Progenitor cell of endocrine pancreas (in vitro differentiated cells): ENCODE measurements around the gene ICAM4. TPM values are rescaled to one million over a fixed set of nuclear protein-coding genes. Genes with fewer than 3 reads are reported as not detected.
"Not testable (repeated sequence)": the region's sequence is repeated elsewhere in the genome, so short reads cannot be mapped to it uniquely, and the experiment has no call there.

Experiments
- DNase-seq: peaks from one replicate; pipeline ENCODE4 v3.0.0; 2021; ENCODE audit warnings: low spot score; ENCODE audit not compliant: unreplicated experiment
- H3K27ac Mint-ChIP-seq: 2 replicates; pipeline ENCODE4 v1.8.0; 2021; ENCODE audit warnings: mild to moderate bottlenecking, moderate library complexity, mixed read lengths
- H3K27me3 Mint-ChIP-seq: 2 replicates; pipeline ENCODE4 v1.8.0; 2021; ENCODE audit warnings: mixed read lengths
- H3K36me3 Mint-ChIP-seq: 2 replicates; pipeline ENCODE4 v1.8.0; 2022; ENCODE audit warnings: mixed read lengths; ENCODE audit not compliant: insufficient read depth
- H3K4me1 Mint-ChIP-seq: 2 replicates; pipeline ENCODE4 v1.8.0; 2021; ENCODE audit warnings: low read depth, mixed read lengths
- H3K4me3 Mint-ChIP-seq: 2 replicates; pipeline ENCODE4 v1.8.0; 2021; ENCODE audit warnings: low read depth, mild to moderate bottlenecking, moderate library complexity, mixed read lengths
- H3K9me3 Mint-ChIP-seq: 2 replicates; pipeline ENCODE4 v1.8.0; 2021; ENCODE audit warnings: low read depth, mixed read lengths
- CTCF ChIP-seq: fragments of 200-600 bp; sonication (generic); IDR thresholded peaks from one replicate; pipeline ENCODE4 v1.5.0; 2021; ENCODE audit warnings: antibody characterized with exemption, mild to moderate bottlenecking; ENCODE audit not compliant: unreplicated experiment
- total RNA-seq: library from RNA; stranded (reverse); gene quantifications from 2 replicates; pipeline ENCODE4 v1.2.1, GENCODE V29; 2021

Gene ICAM4
- total RNA-seq, 1 donor from 2014 or later = not detected

GRCh38 chr19:10278935-10279334 is 7.8 kb upstream of the ICAM4 start:
- no peak for DNase-seq
- no peaks in the 10 kb centered on the region for H3K36me3 Mint-ChIP-seq
- H3K4me3 Mint-ChIP-seq = no peak overlapping the region
- no peak overlapping the region for H3K27ac Mint-ChIP-seq
- no peak for TF ChIP-seq CTCF
- no peaks in the 10 kb centered on the region for H3K9me3 Mint-ChIP-seq
- H3K27me3 Mint-ChIP-seq = peaks cover 26% of the 10 kb centered on the region
- no peaks in the 10 kb centered on the region for H3K4me1 Mint-ChIP-seq

GRCh38 chr19:10279737-10280442 is 6.9 kb upstream of the ICAM4 start:
- H3K4me1 Mint-ChIP-seq = no peaks in the 10 kb centered on the region
- no peaks in the 10 kb centered on the region for H3K9me3 Mint-ChIP-seq
- H3K4me3 Mint-ChIP-seq = no peak overlapping the region
- H3K36me3 Mint-ChIP-seq = no peaks in the 10 kb centered on the region
- TF ChIP-seq CTCF = no peak
- H3K27ac Mint-ChIP-seq = no peak overlapping the region
- no peak for DNase-seq
- H3K27me3 Mint-ChIP-seq = peaks cover 21% of the 10 kb centered on the region

GRCh38 chr19:10282043-10282442 is 4.7 kb upstream of the ICAM4 start:
- peaks cover 43% of the 10 kb centered on the region for H3K27me3 Mint-ChIP-seq
- H3K4me1 Mint-ChIP-seq, H3K9me3 Mint-ChIP-seq, DNase-seq, H3K27ac Mint-ChIP-seq, H3K36me3 Mint-ChIP-seq, H3K4me3 Mint-ChIP-seq: not testable (repeated sequence)

GRCh38 chr19:10283301-10284064 is 3.3 kb upstream of the ICAM4 start:
- no peaks in the 10 kb centered on the region for H3K4me1 Mint-ChIP-seq
- H3K9me3 Mint-ChIP-seq = no peaks in the 10 kb centered on the region

GRCh38 chr19:10284065-10284959 is 2.4 kb upstream of the ICAM4 start:
- no peak overlapping the region for H3K27ac Mint-ChIP-seq
- peaks cover 57% of the 10 kb centered on the region for H3K27me3 Mint-ChIP-seq
- no peaks in the 10 kb centered on the region for H3K36me3 Mint-ChIP-seq
- no peaks in the 10 kb centered on the region for H3K9me3 Mint-ChIP-seq
- no peak overlapping the region for H3K4me3 Mint-ChIP-seq
- DNase-seq = no peak
- H3K4me1 Mint-ChIP-seq = peaks cover 3% of the 10 kb centered on the region
- no peak for TF ChIP-seq CTCF

More at GRCh38 chr19:10283301-10284064, 3.3 kb upstream of the ICAM4 start:
- no peak for DNase-seq
- Mint-ChIP-seq H3K27ac (no peak overlapping the region), H3K27me3 (peaks cover 52% of the 10 kb centered on the region), H3K4me3 (no peak overlapping the region), H3K36me3 (no peaks in the 10 kb centered on the region)
- TF ChIP-seq CTCF = no peak
